ENCODE results near the gene EML4. TPM values are rescaled to one million over a fixed set of nuclear protein-coding genes. Genes with fewer than 3 reads are reported as not detected.

EML4 gene
- total RNA-seq, 1 donor from 2014 or later: 41.1 TPM

GRCh38 chr2:42316910-42317309, 147.8 kb downstream of the EML4 start:
- TF ChIP-seq CTCF (IDR thresholded peaks at IDR 0.05): no peak
- H3K4me1 Mint-ChIP-seq (ENCODE audit: unreplicated experiment): peaks cover 10% of the 10 kb centered on the region
- H3K36me3 Mint-ChIP-seq (ENCODE audit: unreplicated experiment): peaks cover 26% of the 10 kb centered on the region
- H3K9me3 Mint-ChIP-seq (ENCODE audit: unreplicated experiment): no peaks in the 10 kb centered on the region
- H3K27ac Mint-ChIP-seq (ENCODE audit: unreplicated experiment): no peak overlapping the region
- no peak overlapping the region for H3K4me3 Mint-ChIP-seq (ENCODE audit: unreplicated experiment)
- no peaks in the 10 kb centered on the region for H3K27me3 Mint-ChIP-seq (ENCODE audit: unreplicated experiment)
- no peak for DNase-seq (ENCODE audit: extremely low spot score, unreplicated experiment)

GRCh38 chr2:42317486-42317885, 148.3 kb downstream of the EML4 start:
- TF ChIP-seq CTCF (IDR thresholded peaks at IDR 0.05): no peak
- DNase-seq (ENCODE audit: extremely low spot score, unreplicated experiment): no peak
- Mint-ChIP-seq H3K9me3 (ENCODE audit: unreplicated experiment) (no peaks in the 10 kb centered on the region), H3K27me3 (ENCODE audit: unreplicated experiment) (no peaks in the 10 kb centered on the region), H3K4me1 (ENCODE audit: unreplicated experiment) (peaks cover 10% of the 10 kb centered on the region), H3K27ac (ENCODE audit: unreplicated experiment) (no peak overlapping the region), H3K36me3 (ENCODE audit: unreplicated experiment) (peaks cover 26% of the 10 kb centered on the region), H3K4me3 (ENCODE audit: unreplicated experiment) (no peak overlapping the region)

- H3K36me3 Mint-ChIP-seq (ENCODE audit: unreplicated experiment): peaks cover 26% of the 10 kb centered on the region
- H3K4me1 Mint-ChIP-seq (ENCODE audit: unreplicated experiment): peaks cover 10% of the 10 kb centered on the region
- no peaks in the 10 kb centered on the region for H3K9me3 Mint-ChIP-seq (ENCODE audit: unreplicated experiment)
- TF ChIP-seq CTCF (IDR thresholded peaks at IDR 0.05): no peak
- H3K4me3 Mint-ChIP-seq (ENCODE audit: unreplicated experiment): no peak overlapping the region
- DNase-seq (ENCODE audit: extremely low spot score, unreplicated experiment): no peak
- H3K27me3 Mint-ChIP-seq (ENCODE audit: unreplicated experiment): no peaks in the 10 kb centered on the region
- no peak overlapping the region for H3K27ac Mint-ChIP-seq (ENCODE audit: unreplicated experiment)
Measured at GRCh38 chr2:42317945-42318344, 148.8 kb downstream of the EML4 start.

- peaks cover 26% of the 10 kb centered on the region for H3K36me3 Mint-ChIP-seq (ENCODE audit: unreplicated experiment)
- H3K9me3 Mint-ChIP-seq (ENCODE audit: unreplicated experiment): no peaks in the 10 kb centered on the region
- H3K4me1 Mint-ChIP-seq (ENCODE audit: unreplicated experiment): peaks cover 10% of the 10 kb centered on the region
- H3K4me3 Mint-ChIP-seq (ENCODE audit: unreplicated experiment): no peak overlapping the region
- DNase-seq (ENCODE audit: extremely low spot score, unreplicated experiment): no peak
- H3K27ac Mint-ChIP-seq (ENCODE audit: unreplicated experiment): no peak overlapping the region
- no peaks in the 10 kb centered on the region for H3K27me3 Mint-ChIP-seq (ENCODE audit: unreplicated experiment)
- no peak for TF ChIP-seq CTCF (IDR thresholded peaks at IDR 0.05)
Measured at GRCh38 chr2:42319265-42319664, 150.1 kb downstream of the EML4 start.

GRCh38 chr2:42321452-42322064, 152.4 kb downstream of the EML4 start:
- peaks cover 22% of the 10 kb centered on the region for H3K36me3 Mint-ChIP-seq (ENCODE audit: unreplicated experiment)
- H3K27me3 Mint-ChIP-seq (ENCODE audit: unreplicated experiment): no peaks in the 10 kb centered on the region
- DNase-seq (ENCODE audit: extremely low spot score, unreplicated experiment): no peak
- no peak overlapping the region for H3K27ac Mint-ChIP-seq (ENCODE audit: unreplicated experiment)
- no peaks in the 10 kb centered on the region for H3K4me1 Mint-ChIP-seq (ENCODE audit: unreplicated experiment)
- no peaks in the 10 kb centered on the region for H3K9me3 Mint-ChIP-seq (ENCODE audit: unreplicated experiment)
- TF ChIP-seq CTCF (IDR thresholded peaks at IDR 0.05): no peak
- H3K4me3 Mint-ChIP-seq (ENCODE audit: unreplicated experiment): no peak overlapping the region
